ENCODE measurements around the gene CRISP2. TPM values are rescaled to one million over a fixed set of nuclear protein-coding genes. Genes with fewer than 3 reads are reported as not detected.

Gene CRISP2
- total RNA-seq, 2 donors from 2014 or later = not detected

DNA sequence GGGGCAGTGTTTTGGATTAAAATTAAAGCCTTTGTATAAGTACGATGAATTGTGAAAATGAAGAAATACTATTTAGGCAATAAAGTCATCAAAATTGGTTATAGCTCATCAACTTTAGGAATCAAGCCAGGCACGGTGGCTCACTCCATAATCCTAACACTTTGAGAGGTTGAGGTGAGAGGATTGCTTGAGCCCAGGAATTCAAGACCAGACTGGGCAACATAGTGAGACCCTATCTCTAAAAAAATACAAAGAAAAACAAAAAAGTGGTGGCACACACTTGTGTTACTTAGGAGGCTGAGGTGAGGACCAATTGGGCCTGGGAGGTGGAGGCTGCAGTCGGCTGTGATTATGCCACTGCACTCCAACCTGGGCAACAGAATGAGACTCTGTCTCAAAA lies 68.2 kb downstream of the CRISP2 start:
- H3K4me1 Mint-ChIP-seq = peaks cover 7% of the 10 kb centered on the region
- H3K27ac ChIP-seq (ENCODE audit: low read depth, low read length) = no peak overlapping the region
- H3K4me1 ChIP-seq (ENCODE audit: control insufficient read depth, insufficient read depth, low read length) = peaks cover 5% of the 10 kb centered on the region
- TF ChIP-seq, protein P1, sequence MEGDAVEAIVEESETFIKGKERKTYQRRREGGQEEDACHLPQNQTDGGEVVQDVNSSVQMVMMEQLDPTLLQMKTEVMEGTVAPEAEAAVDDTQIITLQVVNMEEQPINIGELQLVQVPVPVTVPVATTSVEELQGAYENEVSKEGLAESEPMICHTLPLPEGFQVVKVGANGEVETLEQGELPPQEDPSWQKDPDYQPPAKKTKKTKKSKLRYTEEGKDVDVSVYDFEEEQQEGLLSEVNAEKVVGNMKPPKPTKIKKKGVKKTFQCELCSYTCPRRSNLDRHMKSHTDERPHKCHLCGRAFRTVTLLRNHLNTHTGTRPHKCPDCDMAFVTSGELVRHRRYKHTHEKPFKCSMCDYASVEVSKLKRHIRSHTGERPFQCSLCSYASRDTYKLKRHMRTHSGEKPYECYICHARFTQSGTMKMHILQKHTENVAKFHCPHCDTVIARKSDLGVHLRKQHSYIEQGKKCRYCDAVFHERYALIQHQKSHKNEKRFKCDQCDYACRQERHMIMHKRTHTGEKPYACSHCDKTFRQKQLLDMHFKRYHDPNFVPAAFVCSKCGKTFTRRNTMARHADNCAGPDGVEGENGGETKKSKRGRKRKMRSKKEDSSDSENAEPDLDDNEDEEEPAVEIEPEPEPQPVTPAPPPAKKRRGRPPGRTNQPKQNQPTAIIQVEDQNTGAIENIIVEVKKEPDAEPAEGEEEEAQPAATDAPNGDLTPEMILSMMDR (conservative IDR thresholded peaks at IDR 0.05) = no peak
- H3K27ac Mint-ChIP-seq = no peak overlapping the region
- H3K9ac ChIP-seq (ENCODE audit: extremely low read depth, low read length, poor library complexity, severe bottlenecking) = no peak overlapping the region
- H3K9me3 ChIP-seq (ENCODE audit: control insufficient read depth, low read length) = no peaks in the 10 kb centered on the region
- no peaks in the 10 kb centered on the region for H3K9me3 Mint-ChIP-seq
- no peak overlapping the region for H3K4me3 Mint-ChIP-seq
- H3K36me3 Mint-ChIP-seq (ENCODE audit: low read depth) = no peaks in the 10 kb centered on the region
- no peaks in the 10 kb centered on the region for H3K27me3 ChIP-seq (ENCODE audit: control insufficient read depth, insufficient read depth, low read length, poor library complexity, severe bottlenecking)
- 90 to 94% methylated on average over 2 to 3 of the region's 3 CpGs for WGBS, 2 experiments (ENCODE audit: insufficient coverage in 1 of 2, insufficient read length in 1 of 2)
- no peaks in the 10 kb centered on the region for H3K27me3 Mint-ChIP-seq (ENCODE audit: insufficient read depth)
- no peaks in the 10 kb centered on the region for H3K36me3 ChIP-seq (ENCODE audit: control insufficient read depth, insufficient read depth, low read length)
- no peak for DNase-seq
- no peak overlapping the region for H3K4me3 ChIP-seq (ENCODE audit: low read length)

Other genes with a start within 250 kb of the CRISP2 start
- gene GLYATL3, start 213.6 kb downstream of the CRISP2 start, total RNA-seq = not detected
- gene C6orf141, start 162.9 kb downstream of the CRISP2 start, total RNA-seq = 1 to 10 TPM in 1 of 2 donors, under 1 TPM in 1; 0.81 to 1.7 TPM
- gene RHAG, start 76.7 kb downstream of the CRISP2 start, total RNA-seq = not detected
- not detected for gene CRISP3, start 30.8 kb upstream of the CRISP2 start, total RNA-seq
- not detected for gene PGK2, start 73.7 kb upstream of the CRISP2 start, total RNA-seq
- not detected for gene CRISP1, start 153.0 kb upstream of the CRISP2 start, total RNA-seq